SK-N-SH (cell line): ENCODE data around the gene RCOR3. TPM values are rescaled to one million over a fixed set of nuclear protein-coding genes. Genes with fewer than 3 reads are reported as not detected.

Source experiments
- CTCF ChIA-PET: fragments of 300-600, 350-600 bp; formaldehyde crosslinking; extraction: SDS; loops from one replicate; lab custom pipeline; 2021; lab: Yijun Ruan, JAX
- POLR2A ChIA-PET: fragments of 350-600 bp; sonication (Branson Sonifier 250); formaldehyde crosslinking; extraction: SDS; loops from one replicate; lab custom pipeline; 2020; ENCODE audit warnings: antibody characterized with exemption, inconsistent platforms; lab: Yijun Ruan, JAX
- DNase-seq: peaks from one replicate; pipeline ENCODE4 v3.0.0; 2012
- H2AFZ ChIP-seq: fragments of 200-600 bp; sonication (generic); 2 replicates; pipeline ENCODE4 v1.8.1; 2016; ENCODE audit warnings: antibody characterized with exemption, mild to moderate bottlenecking, low read depth
- H3F3A ChIP-seq: fragments of 200-600 bp; sonication (generic); replicated peaks from 2 replicates; pipeline ENCODE3; 2016; ENCODE audit warnings: antibody characterized with exemption, mild to moderate bottlenecking; ENCODE audit not compliant: insufficient read depth
- H3K27ac ChIP-seq, 2 experiments: fragments of 200-500 bp in 1 of 2; fragments of 200-600 bp in 1 of 2; sonication (Bioruptor generic) in 1 of 2; sonication (generic), shearing (Covaris generic) in 1 of 2; 2 replicates each; pipeline versions ENCODE4 v1.5.1 to v1.6.1; 2014 to 2016; ENCODE audit warnings: low read depth in 2 of 2, inconsistent platforms in 1 of 2, low read length in 1 of 2, mild to moderate bottlenecking in 1 of 2, mixed read lengths in 1 of 2
- H3K27me3 ChIP-seq: fragments of 200-600 bp; sonication (generic), shearing (Covaris generic); 2 replicates; pipeline ENCODE4 v1.6.1; 2016; ENCODE audit warnings: mixed run types; ENCODE audit not compliant: insufficient read depth
- H3K36me3 ChIP-seq, 2 experiments: fragments of 200-500 bp in 1 of 2; fragments of 200-600 bp in 1 of 2; sonication (Bioruptor generic) in 1 of 2; sonication (generic) in 1 of 2; replicated peaks in 1 of 2; 2 replicates each; pipeline versions ENCODE3 to v1.5.1; 2014 to 2016; ENCODE audit warnings: low read length in 1 of 2, mild to moderate bottlenecking in 1 of 2; ENCODE audit not compliant: insufficient read depth in 2 of 2, control insufficient read depth in 1 of 2
- H3K4me1 ChIP-seq, 2 experiments: fragments of 200-500 bp in 1 of 2; fragments of 200-600 bp in 1 of 2; sonication (Bioruptor generic) in 1 of 2; sonication (generic), shearing (Covaris generic) in 1 of 2; 2 replicates each; pipeline versions ENCODE4 v1.5.1 to v1.6.1; 2014 to 2016; ENCODE audit warnings: low read depth in 1 of 2, low read length in 1 of 2, mixed run types in 1 of 2; ENCODE audit not compliant: insufficient read depth in 2 of 2, control insufficient read depth in 1 of 2
- H3K4me2 ChIP-seq: fragments of 200-600 bp; sonication (generic), shearing (Covaris generic); 2 replicates; pipeline ENCODE4 v1.6.1; 2017; ENCODE audit warnings: mixed run types
- H3K4me3 ChIP-seq, 2 experiments: fragments of 200-500 bp in 1 of 2; fragments of 200-600 bp in 1 of 2; sonication (Bioruptor generic) in 1 of 2; sonication (generic), shearing (Covaris generic) in 1 of 2; 2 replicates each; pipeline versions ENCODE4 v1.5.1 to v1.8.1; 2014 to 2016; ENCODE audit warnings: low read depth in 2 of 2, inconsistent platforms in 1 of 2, low read length in 1 of 2, mild to moderate bottlenecking in 1 of 2, mixed read lengths in 1 of 2, moderate library complexity in 1 of 2
- H3K79me2 ChIP-seq: fragments of 200-600 bp; sonication (generic); 2 replicates; pipeline ENCODE4 v1.8.1; 2017; ENCODE audit warnings: mild to moderate bottlenecking; ENCODE audit not compliant: insufficient read depth
- H3K9ac ChIP-seq: fragments of 200-600 bp; sonication (generic); 2 replicates; pipeline ENCODE4 v1.6.1; 2017; ENCODE audit warnings: mixed run types
- H3K9me2 ChIP-seq: fragments of 200-600 bp; sonication (generic); 2 replicates; pipeline ENCODE4 v1.6.1; 2017; ENCODE audit warnings: mixed run types
- H3K9me3 ChIP-seq: fragments of 200-600 bp; sonication (generic); 2 replicates; pipeline ENCODE4 v1.6.1; 2017; ENCODE audit warnings: mixed run types, mild to moderate bottlenecking, moderate library complexity
- H4K20me1 ChIP-seq: fragments of 200-600 bp; sonication (generic); 2 replicates; pipeline ENCODE4 v1.6.1; 2017; ENCODE audit warnings: mild to moderate bottlenecking, mixed run types; ENCODE audit not compliant: insufficient read depth
- CHD2 ChIP-seq: fragments of 150-350 bp; IDR thresholded peaks from 2 replicates; pipeline ENCODE4 v1.6.1; 2018; ENCODE audit warnings: low read length; ENCODE audit not compliant: partially characterized antibody
- ELF1 ChIP-seq: IDR thresholded peaks from 2 replicates; pipeline ENCODE4 v1.4.0; 2012
- FOXM1 ChIP-seq: IDR thresholded peaks from 2 replicates; pipeline ENCODE4 v1.4.0; 2012; ENCODE audit warnings: low read depth, mild to moderate bottlenecking
- GATA2 ChIP-seq: sonication (generic); formaldehyde crosslinking; IDR thresholded peaks from 2 replicates; pipeline ENCODE4 v1.5.0; 2020; ENCODE audit warnings: mild to moderate bottlenecking, missing genetic modification reagents
- IRF3 ChIP-seq: fragments of 150-350 bp; IDR thresholded peaks from 2 replicates; pipeline ENCODE4 v1.6.1; 2016; ENCODE audit warnings: mild to moderate bottlenecking, low read depth, low read length
- POLR2AphosphoS5 ChIP-seq: IDR thresholded peaks from 2 replicates; pipeline ENCODE4 v1.6.1; 2012; ENCODE audit warnings: low read depth, low read length
- RAD21 ChIP-seq: IDR thresholded peaks from 2 replicates; pipeline ENCODE4 v1.6.1; 2012; ENCODE audit warnings: mild to moderate bottlenecking, low read length
- RXRA ChIP-seq: IDR thresholded peaks from 2 replicates; pipeline ENCODE4 v1.4.0; 2012; ENCODE audit warnings: low read depth, mild to moderate bottlenecking, borderline replicate concordance
- TAF1 ChIP-seq: IDR thresholded peaks from 2 replicates; pipeline ENCODE4 v1.6.1; 2012; ENCODE audit warnings: low read depth, mild to moderate bottlenecking, low read length, moderate library complexity, borderline replicate concordance
- USF1 ChIP-seq: IDR thresholded peaks from 2 replicates; pipeline ENCODE4 v1.4.0; 2012; ENCODE audit warnings: low read depth, borderline replicate concordance
- USF2 ChIP-seq: fragments of 150-350 bp; IDR thresholded peaks from 2 replicates; pipeline ENCODE4 v1.6.1; 2017; ENCODE audit warnings: antibody characterized with exemption, low read length, low read depth, borderline replicate concordance
- YY1 ChIP-seq: IDR thresholded peaks from 2 replicates; pipeline ENCODE4 v1.4.0; 2012; ENCODE audit warnings: low read depth, mild to moderate bottlenecking
- ZBTB33 ChIP-seq: IDR thresholded peaks from 2 replicates; pipeline ENCODE4 v1.4.0; 2012; ENCODE audit warnings: low read depth, borderline replicate concordance
- WGBS: methylation state at CpG from one replicate; pipeline ENCODE4 v1.1.6; 2017; ENCODE audit warnings: low lambda C conversion rate; 5-methylcytosine and 5-hydroxymethylcytosine counted together
- polyA plus RNA-seq, 3 experiments: library from polyadenylated mRNA; depleted of rRNA; stranded (reverse); fragments of >200 nt; gene quantifications; 2 replicates each; pipeline ENCODE4 v1.2.3, GENCODE V29; 2012

RCOR3 gene
- polyA plus RNA-seq, 1 of the 3 experiments (the other 2 are of a cell fraction): 18.7 TPM

- peaks cover 8 to 14% of the 10 kb centered on the region in 2 experiments; a peak in 3 of 4 replicates for H3K4me1 ChIP-seq
- peaks cover 6% of the 10 kb centered on the region in 2 experiments for H3K36me3 ChIP-seq
- H3K4me3 ChIP-seq: peak overlapping the region; percentile 70 to 72
- DNase-seq: no peak
- peak overlapping the region; percentile 96 to 100 for H3K27ac ChIP-seq
- H3K4me2 ChIP-seq: peak overlapping the region; percentile 88
- no peak for TF ChIP-seq RXRA
- no peak for TF ChIP-seq USF1
- no peak for TF ChIP-seq ZBTB33
- TF ChIP-seq YY1: no peak
- TF ChIP-seq USF2: no peak
- TF ChIP-seq FOXM1: no peak
- TF ChIP-seq TAF1: no peak
- TF ChIP-seq POLR2AphosphoS5: no peak
- TF ChIP-seq RAD21: no peak
- TF ChIP-seq IRF3: no peak
- TF ChIP-seq CHD2: no peak
- no peak for TF ChIP-seq ELF1
- TF ChIP-seq GATA2: no peak
- peak overlapping the region; percentile 97 for H3K9ac ChIP-seq
- H4K20me1 ChIP-seq: no peaks in the 10 kb centered on the region
- H3K27me3 ChIP-seq: no peaks in the 10 kb centered on the region
- H3K9me3 ChIP-seq: no peaks in the 10 kb centered on the region
- CTCF ChIA-PET: interaction anchor here (0.6 to 1.9 kb wide), 10 partner anchors 8 to 1131 kb away, joined by 3 to 8 read pairs (median 4); no protein-coding TSS in a partner anchor
- H3K79me2 ChIP-seq: peaks cover 36% of the 10 kb centered on the region
- peaks cover 30% of the 10 kb centered on the region for H3F3A ChIP-seq
- POLR2A ChIA-PET: interaction anchor here (1.0 kb wide), 1 partner anchor 8 kb away, joined by 4 read pairs; no protein-coding TSS in a partner anchor
- peak overlapping the region; percentile 64 for H2AFZ ChIP-seq
- H3K9me2 ChIP-seq: no peaks in the 10 kb centered on the region
- 0% methylated on average over 2 of the region's 2 CpGs for WGBS
Observed at GRCh38 chr1:211257826-211258225, 1.3 kb upstream of the RCOR3 start.
